Measurements from ENCODE around the gene NNMT. TPM values are rescaled to one million over a fixed set of nuclear protein-coding genes. Genes with fewer than 3 reads are reported as not detected.

Gene NNMT
- total and polyA plus RNA-seq, 2 donors (not counting 3 experiments of a cell fraction or from before 2014, with no cell fraction given), result 330 to 454 TPM

GRCh38 chr11:114276077-114276476 lies 20.1 kb upstream of the NNMT start:
- no peak for DNase-seq (ENCODE audit: low read depth, low spot score)
- no peaks in the 10 kb centered on the region for H3K9me1 ChIP-seq (replicated peaks; ENCODE audit: control insufficient read depth, extremely low read depth, insufficient read depth, low read length)
- peaks cover 10% of the 10 kb centered on the region for H3K4me1 ChIP-seq (ENCODE audit: control insufficient read depth, extremely low read depth, insufficient read depth, low read length)
- H3K79me2 ChIP-seq (ENCODE audit: control insufficient read depth, insufficient read depth, low read length), result no peaks in the 10 kb centered on the region
- dilution Hi-C loops (cut with MboI; ENCODE audit: extremely low pct_ligation_motif_present, low sequenced_read_pairs) (no loop called here), intact Hi-C loops (cut with micrococcal nuclease) (no loop called here)
- no peak overlapping the region for H3K4me3 ChIP-seq (replicated peaks in 1 of 3; ENCODE audit: insufficient read depth in 1 of 3, low read depth in 1 of 3, low read length in 3 of 3)
- no peaks in the 10 kb centered on the region for H3K36me3 ChIP-seq (ENCODE audit: control insufficient read depth in 2 of 2, extremely low read depth in 1 of 2, insufficient read depth in 2 of 2, low read length in 2 of 2)
- no peak overlapping the region for H3K27ac ChIP-seq (ENCODE audit: insufficient read depth, low read depth, low read length)
- peaks cover 17 to 33% of the 10 kb centered on the region in 2 experiments for H3K27me3 ChIP-seq (ENCODE audit: control insufficient read depth in 2 of 2, insufficient read depth in 2 of 2, low read length in 2 of 2)
- FAIRE-seq, result no peak
- TF ChIP-seq, protein P1, sequence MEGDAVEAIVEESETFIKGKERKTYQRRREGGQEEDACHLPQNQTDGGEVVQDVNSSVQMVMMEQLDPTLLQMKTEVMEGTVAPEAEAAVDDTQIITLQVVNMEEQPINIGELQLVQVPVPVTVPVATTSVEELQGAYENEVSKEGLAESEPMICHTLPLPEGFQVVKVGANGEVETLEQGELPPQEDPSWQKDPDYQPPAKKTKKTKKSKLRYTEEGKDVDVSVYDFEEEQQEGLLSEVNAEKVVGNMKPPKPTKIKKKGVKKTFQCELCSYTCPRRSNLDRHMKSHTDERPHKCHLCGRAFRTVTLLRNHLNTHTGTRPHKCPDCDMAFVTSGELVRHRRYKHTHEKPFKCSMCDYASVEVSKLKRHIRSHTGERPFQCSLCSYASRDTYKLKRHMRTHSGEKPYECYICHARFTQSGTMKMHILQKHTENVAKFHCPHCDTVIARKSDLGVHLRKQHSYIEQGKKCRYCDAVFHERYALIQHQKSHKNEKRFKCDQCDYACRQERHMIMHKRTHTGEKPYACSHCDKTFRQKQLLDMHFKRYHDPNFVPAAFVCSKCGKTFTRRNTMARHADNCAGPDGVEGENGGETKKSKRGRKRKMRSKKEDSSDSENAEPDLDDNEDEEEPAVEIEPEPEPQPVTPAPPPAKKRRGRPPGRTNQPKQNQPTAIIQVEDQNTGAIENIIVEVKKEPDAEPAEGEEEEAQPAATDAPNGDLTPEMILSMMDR (IDR thresholded peaks at IDR 0.05; ENCODE audit: extremely low read depth in 1 of 2, insufficient read depth in 1 of 2, low read depth in 1 of 2, low read length in 2 of 2), result no peak
- TF ChIP-seq FOS (IDR thresholded peaks at IDR 0.05; ENCODE audit: borderline replicate concordance, insufficient read depth, low read length), result no peak
- TF ChIP-seq, protein P2, sequence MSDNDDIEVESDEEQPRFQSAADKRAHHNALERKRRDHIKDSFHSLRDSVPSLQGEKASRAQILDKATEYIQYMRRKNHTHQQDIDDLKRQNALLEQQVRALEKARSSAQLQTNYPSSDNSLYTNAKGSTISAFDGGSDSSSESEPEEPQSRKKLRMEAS (IDR thresholded peaks at IDR 0.05; ENCODE audit: insufficient read depth, insufficient read length), result no peak
- no peak for TF ChIP-seq EZH2 (IDR thresholded peaks at IDR 0.05; ENCODE audit: borderline replicate concordance, low read depth, low read length, severe bottlenecking)
- no peak for TF ChIP-seq POLR2A (IDR thresholded peaks at IDR 0.05; ENCODE audit: low read depth, low read length)
- no peak for TF ChIP-seq JUN (IDR thresholded peaks at IDR 0.05; ENCODE audit: borderline replicate concordance, insufficient read depth, insufficient read length, low read depth)
- no peak for TF ChIP-seq GATA2 (IDR thresholded peaks at IDR 0.05; ENCODE audit: insufficient read depth, insufficient read length, low read depth, low read length)
- no peak overlapping the region for H3K9ac ChIP-seq (replicated peaks; ENCODE audit: extremely low read depth, insufficient read depth, low read length)
- no TSS peak for BruUV-seq (replicated peaks)
- ChIA-PET CTCF (no interaction called here), POLR2A (no interaction called here)
- H2AFZ ChIP-seq (ENCODE audit: low read depth, low read length), result no peak overlapping the region
- no peaks in the 10 kb centered on the region for H3K9me3 ChIP-seq (replicated peaks; ENCODE audit: control insufficient read depth, insufficient read depth, low read length)
- no peak overlapping the region for H3K4me2 ChIP-seq (ENCODE audit: insufficient read depth, low read length)
- no peaks in the 10 kb centered on the region for H4K20me1 ChIP-seq (replicated peaks; ENCODE audit: control insufficient read depth, extremely low read depth, insufficient read depth, low read length)

Data from endothelial cell of umbilical vein (primary cell).